HG02943 (cell line): ENCODE data around the gene SYNPR.
"Not testable (repeated sequence)": the region's sequence is repeated elsewhere in the genome, so short reads cannot be mapped to it uniquely, and the experiment has no call there.

ENCODE experiments used
- ATAC-seq: cut with Tn5 transposase; IDR thresholded peaks from one replicate; pipeline ENCODE4 v1.9.1; 2021; ENCODE audit warnings: mild to moderate bottlenecking, low read depth, moderate library complexity; ENCODE audit not compliant: unreplicated experiment

Gene SYNPR

DNA sequence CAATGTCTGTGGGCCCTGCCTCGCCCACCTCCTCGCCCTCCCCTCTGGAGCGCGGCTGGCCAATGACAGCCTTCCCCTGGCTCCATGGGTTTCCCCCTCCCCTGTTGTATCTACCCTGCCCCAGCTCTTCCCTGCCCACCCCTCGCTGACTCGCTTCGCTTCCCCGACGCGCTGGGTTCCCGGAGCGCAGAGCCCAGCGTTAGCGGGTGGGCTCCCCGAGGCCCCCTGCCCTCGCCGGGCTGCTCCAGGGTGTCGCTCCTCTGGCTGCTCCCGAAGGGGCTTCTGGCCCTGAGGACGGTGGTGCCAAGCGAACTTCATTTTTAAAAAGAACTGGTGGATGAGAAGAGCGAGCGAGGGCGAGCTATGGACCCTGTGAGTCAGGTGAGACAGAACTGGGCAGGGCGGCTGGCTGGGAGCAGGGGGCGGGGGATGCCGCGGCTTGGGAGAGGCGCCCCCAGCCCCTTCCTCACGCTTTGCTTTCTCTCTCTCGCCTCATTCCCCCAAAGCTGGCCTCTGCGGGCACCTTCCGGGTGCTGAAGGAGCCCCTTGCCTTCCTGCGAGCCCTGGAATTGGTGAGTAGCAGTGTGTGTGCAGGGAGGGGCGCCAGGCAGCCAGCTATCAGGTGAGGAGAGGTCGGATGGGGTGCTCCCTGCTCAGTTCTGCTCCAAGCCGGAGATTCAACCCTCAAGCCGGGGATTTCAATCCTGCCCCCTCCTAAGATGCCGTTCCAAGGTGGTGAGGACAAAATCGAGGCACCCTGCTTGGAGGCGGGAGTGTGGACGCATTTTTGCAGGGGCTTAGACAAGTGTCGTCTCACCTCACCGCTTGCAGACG is at the start of gene SYNPR:
SYNPR (plus strand) TSS at position 138 of the 834 bp plus-strand sequence.
- ATAC-seq = no peak

DNA sequence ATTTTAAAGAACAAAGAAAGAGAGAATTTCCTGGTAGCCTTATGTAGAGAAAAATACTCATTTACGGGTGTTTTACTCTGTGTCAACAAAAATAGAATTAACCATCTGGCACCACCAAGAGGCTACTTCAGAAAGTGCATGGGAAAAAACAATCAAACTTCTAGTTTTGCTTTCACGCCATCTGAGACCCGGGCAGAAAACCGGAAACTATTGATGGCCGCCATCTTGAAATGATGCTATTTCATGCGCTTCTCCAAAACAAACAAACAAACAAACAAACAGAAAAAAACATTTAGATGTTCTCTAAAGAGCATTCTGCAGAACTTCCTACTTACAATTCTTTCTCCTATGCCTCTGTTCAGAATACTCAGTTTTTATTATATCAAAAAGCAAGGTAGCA is 49.4 kb upstream of the SYNPR start:
- peak; percentile 83 for ATAC-seq

DNA sequence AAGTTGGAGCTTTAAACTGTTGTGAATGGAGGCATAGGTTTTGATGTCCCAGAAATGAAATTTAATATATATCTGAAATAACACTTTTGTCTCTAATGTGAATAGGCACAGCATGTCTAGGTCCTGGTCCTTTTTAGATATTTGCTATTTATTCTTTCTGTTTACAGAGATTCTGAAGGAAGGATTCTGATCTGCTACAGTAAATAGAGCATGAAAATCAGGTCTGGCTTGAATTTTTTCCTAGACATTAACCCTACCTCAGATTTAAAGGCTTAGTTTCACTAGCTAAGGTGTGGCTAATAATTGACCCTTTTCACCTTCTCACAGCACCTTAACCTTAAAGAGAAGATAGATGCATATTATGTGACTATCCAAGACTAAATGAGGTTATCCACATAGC is 48.0 kb upstream of the SYNPR start:
- no peak for ATAC-seq

DNA sequence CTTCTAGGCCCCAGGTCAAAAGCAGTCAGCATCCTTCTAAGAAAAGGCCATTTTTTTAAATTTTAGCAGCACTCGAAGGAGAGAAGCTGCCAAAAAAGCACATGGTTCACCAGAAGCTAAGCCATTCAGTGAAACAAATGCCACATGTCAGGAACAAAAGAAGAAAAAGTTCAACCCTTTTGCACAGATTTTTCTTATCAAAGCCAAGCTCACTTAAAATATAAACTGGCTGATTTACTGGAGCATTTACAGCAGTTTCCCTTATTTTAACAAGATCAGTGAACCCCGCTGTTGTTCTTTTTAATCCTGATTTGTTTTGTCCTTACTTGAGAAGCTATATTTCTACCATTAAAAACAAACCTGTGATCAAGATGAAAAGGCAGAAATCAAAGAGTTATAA is 46.5 kb upstream of the SYNPR start:
- ATAC-seq = no peak

DNA sequence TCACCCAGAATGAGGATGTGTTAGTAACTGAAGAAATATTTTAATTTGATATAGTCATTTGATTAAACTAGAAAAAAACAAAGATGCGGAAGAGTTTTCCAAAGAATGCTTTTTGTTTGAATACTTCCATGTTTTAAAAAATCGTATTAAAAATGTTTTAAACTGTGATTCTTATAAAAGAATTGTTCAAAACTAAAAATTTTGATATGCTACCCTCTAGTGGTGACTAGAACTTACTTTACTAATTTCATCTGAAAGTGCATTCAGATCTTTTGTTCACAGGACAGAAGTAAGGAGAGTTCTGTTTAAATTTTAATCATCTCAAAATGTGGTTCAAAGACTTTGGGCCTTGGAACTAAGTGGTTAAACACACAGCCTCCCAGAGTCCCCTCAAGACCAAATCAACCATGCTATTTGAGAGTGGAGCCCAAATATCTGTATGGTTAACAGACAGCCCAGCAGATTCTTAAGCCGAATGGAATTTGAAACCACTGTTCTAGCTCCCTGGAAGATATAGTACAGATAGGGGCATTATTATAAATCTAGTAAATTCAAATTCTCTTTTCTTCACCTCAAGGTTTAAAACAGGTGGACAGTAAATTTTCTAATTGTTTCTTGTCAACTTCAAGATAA is 45.2 kb upstream of the SYNPR start:
- ATAC-seq = no peak

DNA sequence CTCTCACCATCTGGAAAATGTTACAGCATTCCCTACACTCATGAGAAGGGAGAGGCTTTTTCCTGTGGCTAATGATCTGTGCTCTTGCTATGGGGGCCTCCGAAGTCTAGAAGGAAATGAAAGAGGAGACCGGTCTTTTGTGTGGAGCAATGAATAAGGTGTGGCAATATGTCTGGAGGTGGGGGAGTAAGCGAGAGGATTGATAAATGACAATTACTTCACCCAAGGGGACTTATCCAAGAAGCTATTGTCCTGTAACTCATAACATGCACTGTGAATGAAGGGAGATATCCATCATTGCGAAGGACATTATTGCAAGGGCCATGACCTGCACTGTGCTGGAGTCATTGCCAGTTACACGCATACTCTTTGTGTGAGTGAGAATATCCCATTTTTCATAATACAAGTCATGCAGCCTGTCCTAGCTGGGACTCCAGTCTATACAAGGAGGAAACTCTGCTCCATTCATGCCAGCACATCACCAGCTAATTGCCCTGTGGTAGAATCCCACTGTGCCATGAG is 37.7 kb upstream of the SYNPR start:
- no peak for ATAC-seq

DNA sequence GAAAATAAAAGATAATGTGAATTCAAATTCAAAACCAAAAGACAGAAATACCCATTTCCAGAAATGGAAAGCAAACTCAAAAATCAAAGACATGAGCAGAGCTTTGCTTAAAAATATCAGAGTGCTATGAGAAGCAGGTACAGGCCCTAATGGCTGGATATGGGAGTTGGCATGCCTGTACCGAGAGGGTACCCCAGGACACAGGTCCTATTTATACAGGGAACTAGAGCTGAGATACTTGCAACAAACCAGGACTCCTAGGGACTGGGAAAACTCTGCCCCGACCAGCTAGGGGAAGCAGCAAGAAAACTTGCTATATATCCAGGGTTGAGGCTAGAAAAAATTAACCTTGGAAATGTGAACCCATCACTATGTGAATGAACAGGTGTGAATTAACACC is 36.0 kb upstream of the SYNPR start:
- ATAC-seq = no peak

DNA sequence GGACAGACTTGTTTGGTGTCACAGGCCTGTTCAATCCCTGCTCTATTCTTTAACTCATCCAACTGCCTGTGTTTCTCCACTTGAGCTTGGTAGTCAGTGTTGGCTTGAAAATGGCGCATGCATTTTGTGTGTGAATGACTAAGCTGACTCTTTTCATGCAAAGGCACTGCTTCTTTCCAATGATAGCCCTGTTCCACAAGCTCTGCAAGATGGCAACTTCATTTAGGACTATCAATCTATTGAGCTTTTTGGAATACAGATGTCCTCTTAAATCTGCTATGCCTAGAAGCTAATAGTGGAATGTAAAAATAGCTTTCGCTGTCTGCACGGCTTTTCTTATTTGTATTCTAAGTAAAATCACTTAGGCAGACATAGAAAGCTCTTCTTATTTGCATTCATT is 33.6 kb upstream of the SYNPR start:
- ATAC-seq = no peak

DNA sequence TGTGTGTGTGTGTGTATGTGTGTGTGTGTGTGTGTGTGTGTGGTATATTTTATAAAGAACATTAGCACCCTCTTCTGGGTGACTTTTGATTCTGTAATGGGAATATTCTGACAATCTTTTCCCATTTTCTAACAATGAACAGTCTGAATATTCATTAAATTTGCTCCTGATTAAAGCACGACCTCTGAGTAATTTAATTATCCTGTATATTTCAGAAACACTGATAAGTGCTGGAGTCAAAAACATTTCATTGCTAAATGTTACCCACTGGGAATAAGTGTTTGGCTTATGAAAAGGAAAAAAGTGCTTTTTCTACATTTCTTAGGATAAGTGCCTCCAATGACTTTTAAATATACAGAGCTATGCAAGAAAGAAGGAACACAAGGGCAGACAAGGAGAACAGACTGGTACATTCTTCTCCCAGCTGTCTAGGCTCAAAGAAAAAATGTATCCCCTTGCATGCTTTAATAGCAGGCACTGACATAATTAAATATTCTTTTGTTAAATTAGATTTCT is 32.3 kb upstream of the SYNPR start:
- no peak for ATAC-seq

DNA sequence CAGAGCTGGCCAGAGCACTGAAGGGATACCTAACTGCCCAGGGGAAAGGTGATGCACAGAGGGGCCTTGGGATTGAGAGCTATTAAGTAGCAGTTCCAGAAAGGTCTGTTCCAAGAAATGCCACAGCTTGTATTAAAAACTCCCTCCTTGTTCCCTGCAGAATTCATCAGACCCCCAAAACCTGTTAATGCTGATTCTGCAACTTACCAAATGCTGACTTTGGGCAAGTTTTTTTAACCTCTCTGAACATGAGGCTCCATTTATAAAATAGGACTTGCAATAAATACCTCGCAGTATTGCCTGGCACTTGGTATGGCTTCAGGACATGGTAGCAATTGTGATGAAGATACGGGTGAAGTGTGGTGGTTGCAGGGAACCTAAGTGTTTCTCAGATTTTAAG is 30.1 kb upstream of the SYNPR start:
- ATAC-seq = no peak

DNA sequence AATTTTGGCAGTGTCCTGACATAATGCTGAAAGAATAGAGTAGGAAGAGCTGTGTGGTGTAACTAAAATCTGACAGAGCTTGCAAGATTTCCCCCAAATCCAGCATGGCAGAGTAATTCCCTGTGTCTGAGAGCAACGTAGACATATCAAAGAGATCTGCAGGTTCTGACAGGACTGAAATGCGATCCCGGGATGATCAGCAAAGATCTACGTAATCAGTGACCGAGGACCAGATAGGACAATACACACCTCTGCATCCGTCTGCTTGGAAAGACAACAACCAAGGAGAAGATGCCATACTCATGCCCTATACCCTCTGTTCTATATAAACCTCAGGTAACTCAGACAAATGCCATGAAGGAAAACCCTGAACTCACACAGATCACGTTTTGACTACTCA is 26.6 kb upstream of the SYNPR start:
- no peak for ATAC-seq

DNA sequence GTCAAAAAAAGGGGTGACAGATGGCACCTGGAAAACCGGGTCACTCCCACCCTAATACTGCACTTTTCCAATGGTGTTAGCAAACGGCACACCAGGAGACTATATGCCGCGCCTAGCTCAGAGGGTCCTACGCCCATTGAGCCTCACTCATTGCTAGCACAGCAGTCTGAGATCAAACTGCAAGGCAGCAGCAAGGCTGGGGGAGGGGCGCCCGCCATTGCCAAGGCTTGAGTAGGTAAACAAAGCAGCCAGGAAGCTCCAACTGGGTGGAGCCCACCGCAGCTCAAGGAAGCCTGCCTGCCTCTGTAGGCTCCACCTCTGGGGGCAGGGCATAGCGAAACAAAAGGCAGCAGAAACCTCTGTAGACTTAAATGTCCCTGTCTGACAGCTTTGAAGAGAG is 22.3 kb upstream of the SYNPR start:
- not testable (repeated sequence) for ATAC-seq

DNA sequence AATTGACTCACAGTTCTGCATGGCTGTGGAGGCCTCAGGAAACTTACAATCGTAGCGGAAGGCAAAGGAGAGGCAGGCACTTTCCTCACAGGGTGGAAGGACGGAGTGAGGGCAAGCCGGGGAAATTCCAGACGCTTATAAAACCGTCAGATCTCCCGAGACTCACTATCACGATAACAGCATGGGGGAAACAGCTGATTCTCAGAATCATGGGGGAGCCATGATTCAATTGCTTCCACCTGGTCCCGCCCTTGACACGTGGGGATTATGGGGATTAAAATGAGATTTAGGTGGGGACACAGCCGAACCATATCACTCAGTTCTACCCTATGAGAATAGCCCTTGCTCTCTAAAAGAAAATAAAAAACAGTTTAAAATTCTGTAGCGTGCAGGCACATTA is 13.4 kb upstream of the SYNPR start:
- ATAC-seq = no peak

DNA sequence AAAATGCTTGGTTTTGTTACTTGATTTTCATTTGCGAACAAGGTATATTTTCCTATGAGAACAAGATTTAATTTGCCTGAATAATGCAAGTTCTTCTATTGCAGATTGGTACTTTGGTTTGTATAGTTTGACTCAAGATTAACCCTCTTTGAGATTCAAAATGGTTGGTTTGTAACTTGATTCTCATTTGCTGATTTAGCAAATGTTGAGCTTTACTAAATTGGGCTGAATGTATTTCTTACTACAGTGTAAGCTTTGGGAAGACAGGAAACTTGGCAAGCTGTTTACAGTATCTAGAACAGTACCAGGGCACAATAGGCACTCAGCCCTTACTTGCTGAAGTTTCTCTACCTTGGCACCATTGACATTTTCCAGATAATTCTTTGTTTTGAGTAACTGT is 3.7 kb upstream of the SYNPR start:
- ATAC-seq = no peak

DNA sequence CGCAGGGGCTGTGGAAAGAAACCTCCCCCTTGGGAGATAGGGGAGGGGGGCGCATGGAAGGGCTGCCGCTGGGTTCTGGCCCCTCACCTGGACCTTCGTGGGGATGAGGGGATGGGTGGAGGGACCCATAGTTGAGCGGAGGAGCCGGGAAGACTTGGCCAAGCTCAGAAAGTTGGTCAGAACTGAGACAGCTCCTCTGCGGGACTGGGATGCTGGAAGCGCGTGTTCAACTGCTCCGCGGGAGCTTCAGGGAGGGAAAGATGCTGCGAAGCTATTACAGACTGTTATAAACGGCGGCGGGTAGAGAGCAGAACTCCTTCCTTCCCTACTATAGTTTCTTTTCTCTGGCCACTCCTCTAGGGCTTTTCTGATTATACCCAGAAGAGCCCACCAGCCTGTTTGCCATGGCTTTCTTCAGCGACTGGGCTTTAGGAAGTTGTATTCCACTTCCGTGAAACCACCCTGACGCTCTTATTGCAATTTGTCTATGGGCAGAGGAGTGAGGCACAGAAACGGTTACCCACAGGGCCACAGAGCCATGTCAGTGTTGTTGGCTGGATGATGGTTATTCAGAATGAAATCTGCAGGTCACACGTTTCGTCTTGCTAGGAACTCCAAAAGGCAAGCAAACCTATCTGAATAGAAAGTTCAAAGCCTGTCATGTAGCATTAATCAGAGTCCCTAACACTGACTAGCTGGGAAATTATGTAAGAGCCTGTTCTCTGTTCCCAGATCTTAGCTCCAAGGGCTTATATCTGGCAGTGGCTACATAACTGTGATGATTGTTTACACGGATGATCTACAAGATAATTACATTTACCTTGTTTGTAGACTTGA is 1.1 kb downstream of the SYNPR start:
- ATAC-seq = no peak

DNA sequence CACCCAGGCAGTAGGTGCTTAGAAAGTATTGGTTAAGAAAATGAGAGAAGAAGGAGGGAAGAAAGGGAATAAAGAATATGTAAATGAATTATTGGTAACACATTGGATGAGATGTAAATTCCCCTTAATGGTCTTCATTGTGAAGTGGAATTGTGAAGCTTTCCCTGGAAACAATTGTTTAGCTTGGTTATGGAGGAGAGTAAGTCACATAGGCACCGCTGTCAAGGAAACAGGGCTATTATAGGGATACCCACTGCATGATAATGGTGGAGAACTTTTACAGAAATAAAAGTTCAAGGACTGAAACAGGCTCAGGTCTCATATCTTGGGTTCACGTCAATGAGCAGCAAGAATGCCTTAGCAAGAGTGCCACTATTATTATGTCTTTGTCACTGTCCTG is 9.5 kb downstream of the SYNPR start:
- ATAC-seq = no peak

DNA sequence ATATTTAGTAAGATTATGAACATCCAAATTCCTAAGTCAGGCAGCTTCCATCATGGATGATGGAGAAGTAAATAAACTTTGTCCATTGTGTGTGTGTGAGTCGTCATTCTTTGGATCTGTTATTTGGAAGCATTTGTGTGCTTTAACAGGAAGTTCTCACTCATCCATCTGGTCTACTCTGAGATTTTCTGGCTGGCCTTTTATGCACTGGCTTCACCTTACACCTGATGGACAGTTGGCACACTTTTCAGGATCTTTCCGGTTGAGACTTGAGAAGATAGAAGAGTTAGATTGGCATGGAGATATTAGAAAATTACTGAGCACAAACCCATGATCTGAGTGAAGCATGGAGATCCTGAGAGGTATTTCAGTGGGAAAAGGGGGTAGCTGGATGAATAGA is 12.6 kb downstream of the SYNPR start:
- ATAC-seq = no peak

DNA sequence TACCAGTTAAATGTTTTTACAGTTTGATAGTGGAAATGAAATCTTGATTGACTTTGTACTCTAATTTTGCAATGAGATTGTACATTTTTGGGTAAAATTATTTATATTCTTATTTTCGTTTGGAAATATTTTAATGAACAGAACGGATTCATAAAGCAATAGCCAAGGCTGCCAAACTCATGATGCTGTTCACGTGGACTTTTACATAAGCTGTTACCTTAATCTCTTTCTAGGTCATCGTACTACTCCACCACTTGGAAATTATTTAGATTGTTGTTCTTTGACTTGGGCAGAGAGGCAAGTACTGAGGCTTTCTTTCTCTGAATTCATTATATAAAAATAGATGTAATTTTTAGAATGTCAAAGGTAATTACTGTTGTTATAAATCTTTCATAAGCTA is 16.2 kb downstream of the SYNPR start:
- no peak for ATAC-seq

DNA sequence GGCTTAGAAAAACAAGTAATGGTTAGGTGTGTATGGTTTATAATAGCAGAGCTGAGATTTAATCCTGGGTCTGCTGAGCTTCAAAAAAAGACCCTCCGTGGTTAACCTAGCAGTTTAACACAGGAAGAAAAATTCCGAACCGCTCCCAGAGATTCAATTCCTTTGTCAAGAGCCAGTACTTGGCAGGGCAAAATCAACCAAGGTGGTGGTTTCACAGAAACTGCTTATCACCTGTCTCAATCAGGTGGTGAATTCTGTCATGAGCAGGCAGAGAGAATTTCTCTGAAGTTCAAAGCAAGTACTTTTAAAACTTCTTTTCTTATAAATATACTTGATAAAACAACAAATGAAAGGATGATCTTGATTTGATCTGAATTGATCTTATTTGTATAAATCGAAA is 17.2 kb downstream of the SYNPR start:
- no peak for ATAC-seq

DNA sequence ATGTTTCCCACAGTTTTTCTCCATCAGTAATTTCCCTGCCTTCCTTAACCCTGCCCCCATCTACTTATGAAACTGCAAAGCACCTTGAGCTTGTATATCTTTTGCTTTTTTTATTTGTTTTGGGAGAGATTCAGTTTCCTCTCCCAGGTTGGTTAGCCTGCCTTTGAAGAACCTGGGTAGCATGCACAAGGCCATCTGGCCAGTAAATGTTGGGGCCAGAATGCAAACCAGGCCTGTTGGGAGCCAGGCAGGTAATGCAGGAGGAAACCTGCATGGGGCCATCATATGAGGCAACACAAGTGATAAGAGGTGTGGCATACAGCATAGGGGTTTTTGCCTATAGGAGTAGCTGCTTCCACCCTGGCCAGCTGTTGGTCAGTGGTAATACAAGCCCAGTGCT is 17.7 kb downstream of the SYNPR start:
- no peak for ATAC-seq

DNA sequence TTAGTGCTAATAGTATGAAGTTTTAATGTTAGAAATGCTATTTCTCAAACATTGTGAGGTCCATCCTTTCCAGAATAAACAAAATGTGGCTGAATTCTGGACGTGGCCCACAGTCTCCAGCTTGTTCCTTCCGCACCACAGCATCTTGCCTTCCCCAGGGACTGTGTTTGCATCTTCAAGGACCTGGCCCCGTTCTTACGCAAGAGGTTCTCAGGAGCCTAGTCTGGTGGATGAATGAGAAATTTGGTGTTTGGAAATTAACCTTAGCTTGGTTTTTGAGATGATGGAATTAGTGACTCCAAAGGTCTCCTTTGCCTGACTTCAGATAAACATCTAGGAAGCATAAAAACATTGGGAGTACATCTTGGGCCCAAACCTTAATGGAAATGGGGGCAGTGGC is 18.1 kb downstream of the SYNPR start:
- no peak for ATAC-seq
